ENCODE data around the gene PROM1.

DNA sequence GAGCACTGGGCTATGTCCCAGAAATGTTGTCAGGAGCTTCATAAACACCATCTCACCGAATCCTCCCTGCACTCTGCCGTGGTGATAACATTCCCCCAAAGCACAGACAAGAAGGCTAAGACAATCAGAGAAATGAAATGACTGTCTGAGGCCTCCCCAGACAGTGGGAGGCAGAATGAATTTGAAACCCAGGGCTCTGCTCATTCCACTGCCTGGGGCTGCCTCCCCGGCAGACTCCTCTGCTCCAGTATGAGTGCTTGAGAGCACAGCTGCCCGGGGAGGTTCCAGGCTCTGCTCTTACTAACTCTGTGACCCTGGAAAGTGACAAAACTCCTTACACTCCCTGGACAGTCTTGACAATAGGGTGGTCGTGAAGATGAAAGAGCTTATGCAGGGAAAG lies 154.9 kb downstream of the PROM1 start:
- TF ChIP-seq MYBL2 (CRISPR knock-in tag; IDR thresholded peaks at IDR 0.05) (no peak), TCF7 (CRISPR knock-in tag; IDR thresholded peaks at IDR 0.05; ENCODE audit: low read depth) (no peak), ZNF138 (CRISPR knock-in tag; conservative IDR thresholded peaks at IDR 0.05) (no peak), KAT7 (CRISPR knock-in tag; IDR thresholded peaks at IDR 0.05; ENCODE audit: borderline replicate concordance) (no peak)
- TF ChIP-seq, protein P1, sequence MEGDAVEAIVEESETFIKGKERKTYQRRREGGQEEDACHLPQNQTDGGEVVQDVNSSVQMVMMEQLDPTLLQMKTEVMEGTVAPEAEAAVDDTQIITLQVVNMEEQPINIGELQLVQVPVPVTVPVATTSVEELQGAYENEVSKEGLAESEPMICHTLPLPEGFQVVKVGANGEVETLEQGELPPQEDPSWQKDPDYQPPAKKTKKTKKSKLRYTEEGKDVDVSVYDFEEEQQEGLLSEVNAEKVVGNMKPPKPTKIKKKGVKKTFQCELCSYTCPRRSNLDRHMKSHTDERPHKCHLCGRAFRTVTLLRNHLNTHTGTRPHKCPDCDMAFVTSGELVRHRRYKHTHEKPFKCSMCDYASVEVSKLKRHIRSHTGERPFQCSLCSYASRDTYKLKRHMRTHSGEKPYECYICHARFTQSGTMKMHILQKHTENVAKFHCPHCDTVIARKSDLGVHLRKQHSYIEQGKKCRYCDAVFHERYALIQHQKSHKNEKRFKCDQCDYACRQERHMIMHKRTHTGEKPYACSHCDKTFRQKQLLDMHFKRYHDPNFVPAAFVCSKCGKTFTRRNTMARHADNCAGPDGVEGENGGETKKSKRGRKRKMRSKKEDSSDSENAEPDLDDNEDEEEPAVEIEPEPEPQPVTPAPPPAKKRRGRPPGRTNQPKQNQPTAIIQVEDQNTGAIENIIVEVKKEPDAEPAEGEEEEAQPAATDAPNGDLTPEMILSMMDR (IDR thresholded peaks at IDR 0.05) = no peak
